Activated CD4-positive, alpha-beta memory T cell treated with anti-CD3 and anti-CD28 coated beads for 36 hours (primary cell): ENCODE measurements around the gene DLX4. TPM values are rescaled to one million over a fixed set of nuclear protein-coding genes. Genes with fewer than 3 reads are reported as not detected.

Source experiments
- CTCF ChIA-PET: fragments of 350-600 bp; sonication (Branson Sonifier 250); formaldehyde crosslinking; loops from one replicate; lab custom pipeline; 2021; ENCODE audit warnings: antibody characterized with exemption, inconsistent platforms; lab: Charles Lee
- POLR2A ChIA-PET: fragments of 350-600 bp; sonication (Branson Sonifier 250); formaldehyde crosslinking; loops from one replicate; lab custom pipeline; 2021; ENCODE audit warnings: antibody characterized with exemption; lab: Charles Lee
- DNase-seq: peaks from one replicate; pipeline ENCODE4 v3.0.0-alpha.2; 2020
- H3K27ac Mint-ChIP-seq: one replicate; pipeline ENCODE4 v1.8.0; 2021; ENCODE audit warnings: mixed read lengths
- H3K27me3 Mint-ChIP-seq: one replicate; pipeline ENCODE4 v1.8.0; 2021; ENCODE audit warnings: mixed read lengths
- H3K36me3 Mint-ChIP-seq: one replicate; pipeline ENCODE4 v1.8.0; 2021; ENCODE audit warnings: mixed read lengths
- H3K4me1 Mint-ChIP-seq: one replicate; pipeline ENCODE4 v1.8.0; 2021; ENCODE audit warnings: low read depth, mixed read lengths
- H3K4me3 Mint-ChIP-seq: one replicate; pipeline ENCODE4 v1.8.0; 2021; ENCODE audit warnings: mild to moderate bottlenecking, mixed read lengths
- H3K9me3 Mint-ChIP-seq: one replicate; pipeline ENCODE4 v1.8.0; 2021; ENCODE audit warnings: mixed read lengths
- intact Hi-C: fragments of 100-400 bp; cut with micrococcal nuclease; formaldehyde crosslinking; loops from one replicate; pipeline ENCODE4 v1.15.1; 2023
- total RNA-seq, 2 experiments: library from RNA; stranded (reverse); gene quantifications; one replicate each; pipeline ENCODE4 v1.2.3, GENCODE V29; 2021

The DLX4 gene, protein sequence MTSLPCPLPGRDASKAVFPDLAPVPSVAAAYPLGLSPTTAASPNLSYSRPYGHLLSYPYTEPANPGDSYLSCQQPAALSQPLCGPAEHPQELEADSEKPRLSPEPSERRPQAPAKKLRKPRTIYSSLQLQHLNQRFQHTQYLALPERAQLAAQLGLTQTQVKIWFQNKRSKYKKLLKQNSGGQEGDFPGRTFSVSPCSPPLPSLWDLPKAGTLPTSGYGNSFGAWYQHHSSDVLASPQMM
- total RNA-seq = under 1 TPM; 0.52 to 0.87 TPM

DNA sequence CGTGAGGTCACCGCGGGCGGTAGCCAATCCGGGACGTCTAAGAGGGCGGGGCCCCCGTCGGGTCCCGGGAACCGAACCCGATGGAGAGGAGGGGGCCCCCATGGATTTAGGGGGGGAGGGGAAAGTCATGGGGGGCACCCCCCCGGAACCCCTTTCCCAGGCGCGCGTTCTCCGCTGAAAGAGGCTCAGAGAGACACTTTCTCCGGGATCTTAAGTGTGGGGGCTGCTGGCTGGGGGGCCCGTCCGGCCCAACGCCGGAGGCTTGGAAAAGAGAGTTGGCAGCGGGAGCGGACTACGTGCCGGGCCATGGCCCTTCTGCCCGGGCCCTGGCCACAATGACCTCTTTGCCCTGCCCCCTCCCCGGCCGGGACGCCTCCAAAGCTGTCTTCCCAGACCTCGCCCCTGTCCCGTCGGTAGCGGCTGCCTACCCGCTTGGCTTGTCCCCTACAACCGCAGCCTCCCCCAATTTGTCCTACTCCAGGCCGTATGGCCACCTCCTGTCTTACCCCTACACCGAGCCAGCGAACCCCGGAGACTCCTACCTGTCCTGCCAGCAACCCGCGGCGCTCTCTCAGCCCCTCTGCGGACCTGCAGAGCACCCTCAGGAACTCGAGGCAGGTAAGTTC, at the start of gene DLX4:
Gene DLX4 (plus strand): TSS at position 57 of the 626 bp plus-strand sequence. CDS start 279 bp downstream, at position 336.
- ChIA-PET POLR2A (no interaction called here), CTCF (interaction anchor here (1.1 to 7.0 kb wide), 3 partner anchors 16 to 28 kb away, joined by 4 to 50 read pairs (median 44); no protein-coding TSS in a partner anchor)
- no peak for DNase-seq
- peaks cover 28% of the 10 kb centered on the region for H3K4me1 Mint-ChIP-seq
- H3K27ac Mint-ChIP-seq = no peak within 1 kb of the TSS
- no peaks in the 10 kb centered on the region for H3K9me3 Mint-ChIP-seq
- H3K36me3 Mint-ChIP-seq = no peaks in the 10 kb centered on the region
- H3K27me3 Mint-ChIP-seq = peaks cover 79% of the 10 kb centered on the region
- intact Hi-C loops = loop anchor here (2.0 kb wide), 1 partner anchor 26 kb away; the partner anchor contains the start of gene DLX3
- H3K4me3 Mint-ChIP-seq = peak within 1 kb of the TSS; percentile 83

DNA sequence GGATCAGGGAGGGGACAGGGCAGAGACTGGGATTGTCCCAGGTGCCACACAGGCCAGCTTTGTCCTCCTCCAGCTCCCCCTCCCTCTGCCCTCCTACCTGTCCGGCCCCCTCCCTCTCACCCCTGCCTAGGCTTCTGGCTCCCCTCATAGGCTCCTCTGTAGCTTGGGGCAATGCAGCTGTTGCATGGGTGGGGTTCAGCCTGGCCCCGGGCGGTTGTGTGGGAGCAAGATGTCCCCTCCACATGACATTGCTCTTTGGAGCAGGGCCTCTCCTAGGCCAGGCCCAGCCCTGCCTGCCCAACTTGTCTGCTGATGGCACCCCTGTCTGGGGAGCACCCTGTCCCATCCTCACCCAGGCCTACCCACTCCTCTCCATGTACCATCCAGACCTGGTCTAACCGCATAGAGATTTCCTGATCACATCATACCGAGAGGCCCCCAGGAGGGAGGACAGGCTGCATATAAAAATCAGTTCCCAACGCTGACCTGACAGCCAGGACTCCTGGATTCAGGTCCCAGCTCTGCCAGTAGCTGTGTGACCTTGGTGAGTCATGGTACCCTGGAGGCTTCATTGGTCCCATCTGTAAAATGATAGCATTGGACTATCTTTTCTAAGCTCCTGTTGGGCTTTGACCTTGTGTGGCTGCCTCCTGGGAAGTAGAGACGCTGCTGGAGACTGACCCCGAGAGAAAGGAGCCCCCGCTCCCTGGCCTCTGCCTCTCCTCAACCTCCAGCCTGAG, 48.8 kb upstream of the DLX4 start:
- Mint-ChIP-seq H3K27me3 (peaks cover 15% of the 10 kb centered on the region), H3K36me3 (no peaks in the 10 kb centered on the region), H3K9me3 (no peaks in the 10 kb centered on the region), H3K27ac (no peak overlapping the region), H3K4me3 (no peak overlapping the region), H3K4me1 (no peaks in the 10 kb centered on the region)
- CTCF ChIA-PET = interaction anchor here (4.9 kb wide), 1 partner anchor 77 kb away, joined by 19 read pairs; no protein-coding TSS in a partner anchor
- intact Hi-C loops = no loop called here
- no peak for DNase-seq
- POLR2A ChIA-PET = no interaction called here

DNA sequence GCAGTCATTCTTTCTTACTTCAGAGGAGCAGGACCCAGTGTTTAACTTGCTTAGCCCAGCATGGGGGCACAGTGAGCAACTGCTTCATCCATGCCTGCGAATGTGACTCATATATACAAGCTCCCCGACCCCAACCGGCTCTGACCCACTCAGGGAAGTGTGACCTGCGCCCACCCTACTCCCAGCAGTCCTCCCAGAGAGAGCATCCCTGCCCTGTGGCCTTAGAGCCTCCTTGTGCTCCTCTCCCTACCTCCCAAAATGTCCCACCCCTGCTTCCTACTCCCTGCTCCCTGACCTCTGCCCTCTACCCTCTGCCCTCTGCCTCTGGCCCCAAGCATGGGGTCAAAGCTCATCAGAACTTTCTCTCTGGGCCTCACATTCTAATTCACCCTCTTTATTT, 46.9 kb upstream of the DLX4 start:
- ChIA-PET POLR2A (no interaction called here), CTCF (interaction anchor here (1.0 to 4.9 kb wide), 2 partner anchors 30 to 75 kb away, joined by 3 to 19 read pairs; no protein-coding TSS in a partner anchor)
- DNase-seq = no peak
- Mint-ChIP-seq H3K9me3 (no peaks in the 10 kb centered on the region), H3K27me3 (peaks cover 5% of the 10 kb centered on the region), H3K4me3 (no peak overlapping the region), H3K27ac (no peak overlapping the region), H3K36me3 (no peaks in the 10 kb centered on the region), H3K4me1 (no peaks in the 10 kb centered on the region)
- intact Hi-C loops = no loop called here

DNA sequence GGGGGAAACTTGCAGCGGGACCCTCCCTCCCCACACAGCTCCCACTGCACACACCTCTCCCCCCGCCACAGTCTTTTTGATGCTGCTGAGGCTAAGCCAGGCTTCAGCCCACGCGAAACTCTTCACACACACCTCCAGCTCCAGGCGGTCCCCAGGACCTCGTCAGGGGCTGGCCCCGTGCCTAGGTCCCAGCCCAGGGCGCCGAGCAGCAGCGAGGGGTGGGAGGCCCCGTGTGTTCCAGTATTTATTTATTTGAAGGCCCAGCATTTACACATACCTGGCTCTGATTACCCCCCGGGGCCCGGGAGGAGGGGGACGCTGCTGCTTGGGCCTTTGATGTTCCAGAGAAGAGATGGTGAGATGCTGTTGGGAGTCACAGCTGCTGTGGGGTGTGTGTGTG, 44.9 kb upstream of the DLX4 start:
- intact Hi-C loops = no loop called here
- DNase-seq = no peak
- H3K4me1 Mint-ChIP-seq = no peaks in the 10 kb centered on the region
- ChIA-PET CTCF (interaction anchor here (0.6 to 1.5 kb wide), 2 partner anchors 29 to 74 kb away, joined by 3 to 4 read pairs; no protein-coding TSS in a partner anchor), POLR2A (no interaction called here)
- peaks cover 14% of the 10 kb centered on the region for H3K27me3 Mint-ChIP-seq
- H3K36me3 Mint-ChIP-seq = no peaks in the 10 kb centered on the region
- no peaks in the 10 kb centered on the region for H3K9me3 Mint-ChIP-seq
- H3K4me3 Mint-ChIP-seq = no peak overlapping the region
- no peak overlapping the region for H3K27ac Mint-ChIP-seq

DNA sequence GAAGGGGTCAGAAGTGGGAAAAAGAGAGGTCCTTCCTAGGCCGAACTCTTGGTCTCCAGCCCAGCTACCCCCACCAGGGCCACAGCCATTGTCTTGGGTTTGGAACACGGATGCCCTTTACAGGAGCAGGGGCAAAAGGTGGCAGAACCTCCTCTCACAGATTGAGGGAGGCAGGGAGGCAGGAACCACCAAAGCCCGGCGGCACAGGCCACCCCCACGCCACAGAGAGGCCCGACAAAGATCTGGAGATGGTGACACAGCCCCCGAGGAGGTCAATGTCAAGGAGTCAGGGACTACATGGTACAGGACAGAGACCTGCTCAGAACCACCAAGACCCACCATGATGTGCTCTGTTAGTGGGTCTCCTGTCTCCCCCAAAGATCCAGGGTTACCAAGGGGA, 44.4 kb upstream of the DLX4 start:
- intact Hi-C loops = no loop called here
- POLR2A ChIA-PET = no interaction called here
- H3K36me3 Mint-ChIP-seq = no peaks in the 10 kb centered on the region
- H3K9me3 Mint-ChIP-seq = no peaks in the 10 kb centered on the region
- no peak overlapping the region for H3K27ac Mint-ChIP-seq
- CTCF ChIA-PET = interaction anchor here (1.1 kb wide), 1 partner anchor 74 kb away, joined by 3 read pairs; no protein-coding TSS in a partner anchor
- peaks cover 17% of the 10 kb centered on the region for H3K27me3 Mint-ChIP-seq
- DNase-seq = no peak
- no peaks in the 10 kb centered on the region for H3K4me1 Mint-ChIP-seq
- H3K4me3 Mint-ChIP-seq = no peak overlapping the region

DNA sequence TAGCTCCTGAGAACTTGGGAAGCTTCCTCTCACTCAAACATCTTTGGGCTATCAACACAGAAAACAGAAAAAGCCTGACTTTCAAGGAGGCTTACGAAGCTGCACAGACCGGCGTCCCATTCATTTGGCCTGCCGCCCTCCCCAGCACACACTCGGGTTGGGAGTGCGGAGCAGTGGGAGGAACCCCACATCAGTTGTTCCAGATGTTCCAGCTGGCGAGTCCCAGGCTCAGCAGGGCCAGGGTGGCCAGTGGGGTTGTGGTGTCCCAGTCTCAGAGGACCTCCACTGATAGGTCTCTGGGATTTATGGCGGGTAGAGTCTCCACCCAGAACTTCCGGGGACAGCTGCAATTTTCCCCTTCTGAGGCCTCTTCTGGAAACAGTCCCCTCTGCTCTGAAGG, 43.1 kb upstream of the DLX4 start:
- intact Hi-C loops = no loop called here
- H3K4me1 Mint-ChIP-seq = no peaks in the 10 kb centered on the region
- ChIA-PET POLR2A (no interaction called here), CTCF (interaction anchor here (0.8 to 1.2 kb wide), 2 partner anchors 26 kb away, joined by 3 to 4 read pairs; no protein-coding TSS in a partner anchor)
- no peaks in the 10 kb centered on the region for H3K36me3 Mint-ChIP-seq
- H3K4me3 Mint-ChIP-seq = no peak overlapping the region
- peaks cover 27% of the 10 kb centered on the region for H3K27me3 Mint-ChIP-seq
- no peak overlapping the region for H3K27ac Mint-ChIP-seq
- no peak for DNase-seq
- H3K9me3 Mint-ChIP-seq = no peaks in the 10 kb centered on the region

DNA sequence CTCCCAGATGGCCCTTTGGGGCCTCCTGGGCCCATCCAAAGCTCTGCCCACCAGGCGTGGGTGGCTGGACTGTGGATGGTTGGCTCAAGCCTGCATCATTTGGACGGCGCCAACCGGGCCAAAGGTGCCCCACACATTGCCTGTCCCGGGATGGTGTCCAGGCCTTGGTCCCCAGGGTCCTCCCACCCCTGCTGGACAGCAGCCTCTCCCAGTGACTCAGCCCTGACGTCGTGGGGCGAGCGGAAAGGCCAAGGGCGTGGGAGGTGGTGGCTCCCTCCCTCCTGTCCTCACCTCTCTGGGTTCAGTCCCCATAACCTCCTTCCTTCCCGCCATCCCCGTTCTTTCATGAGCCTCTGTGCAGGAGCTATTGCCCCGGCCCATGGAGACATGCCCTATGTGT, 42.1 kb upstream of the DLX4 start:
- H3K4me1 Mint-ChIP-seq = no peaks in the 10 kb centered on the region
- no peak for DNase-seq
- no peaks in the 10 kb centered on the region for H3K36me3 Mint-ChIP-seq
- peaks cover 30% of the 10 kb centered on the region for H3K27me3 Mint-ChIP-seq
- no peaks in the 10 kb centered on the region for H3K9me3 Mint-ChIP-seq
- H3K4me3 Mint-ChIP-seq = no peak overlapping the region
- H3K27ac Mint-ChIP-seq = no peak overlapping the region
- CTCF ChIA-PET = interaction anchor here (0.5 to 2.5 kb wide), 3 partner anchors 25 to 231 kb away, joined by 3 to 10 read pairs (median 4); no protein-coding TSS in a partner anchor
- intact Hi-C loops = no loop called here
- POLR2A ChIA-PET = no interaction called here

DNA sequence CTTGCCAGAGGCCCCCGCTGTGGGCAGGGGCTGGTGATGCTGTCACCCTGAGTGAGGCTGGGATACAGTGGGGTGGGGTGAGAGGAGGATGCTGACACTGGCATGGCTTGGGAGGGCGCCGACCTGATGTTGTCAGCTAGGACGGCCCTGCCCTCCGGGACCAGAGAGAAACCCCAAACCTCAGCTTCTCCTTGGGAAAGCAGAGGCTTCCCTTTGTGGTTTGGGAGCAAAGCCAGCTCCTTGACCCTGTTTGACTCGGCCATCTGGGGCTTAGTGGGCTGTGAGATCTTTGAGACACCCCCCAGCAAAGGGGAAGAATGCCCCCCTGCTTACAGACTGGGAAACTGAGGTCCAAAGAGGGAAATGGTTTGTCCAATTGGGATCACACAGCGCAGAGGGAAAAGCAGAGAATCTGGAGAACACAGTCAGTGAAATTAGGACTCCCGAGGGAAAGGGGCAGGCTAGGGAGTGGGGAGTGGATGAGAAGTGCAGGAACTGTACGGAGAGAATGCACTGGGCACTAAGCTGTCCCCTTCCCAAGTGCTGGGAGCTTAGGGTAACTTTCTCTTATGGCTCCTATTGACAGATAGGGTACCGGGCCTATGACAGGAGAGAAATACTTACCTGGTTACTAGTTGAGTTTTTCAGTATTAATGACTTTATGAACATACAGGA, 40.7 kb upstream of the DLX4 start:
- POLR2A ChIA-PET = no interaction called here
- H3K27me3 Mint-ChIP-seq = peaks cover 32% of the 10 kb centered on the region
- no peaks in the 10 kb centered on the region for H3K4me1 Mint-ChIP-seq
- no peak overlapping the region for H3K4me3 Mint-ChIP-seq
- no peaks in the 10 kb centered on the region for H3K9me3 Mint-ChIP-seq
- no peak overlapping the region for H3K27ac Mint-ChIP-seq
- intact Hi-C loops = no loop called here
- H3K36me3 Mint-ChIP-seq = no peaks in the 10 kb centered on the region
- no peak for DNase-seq
- CTCF ChIA-PET = interaction anchor here (2.5 kb wide), 1 partner anchor 69 kb away, joined by 10 read pairs; no protein-coding TSS in a partner anchor

DNA sequence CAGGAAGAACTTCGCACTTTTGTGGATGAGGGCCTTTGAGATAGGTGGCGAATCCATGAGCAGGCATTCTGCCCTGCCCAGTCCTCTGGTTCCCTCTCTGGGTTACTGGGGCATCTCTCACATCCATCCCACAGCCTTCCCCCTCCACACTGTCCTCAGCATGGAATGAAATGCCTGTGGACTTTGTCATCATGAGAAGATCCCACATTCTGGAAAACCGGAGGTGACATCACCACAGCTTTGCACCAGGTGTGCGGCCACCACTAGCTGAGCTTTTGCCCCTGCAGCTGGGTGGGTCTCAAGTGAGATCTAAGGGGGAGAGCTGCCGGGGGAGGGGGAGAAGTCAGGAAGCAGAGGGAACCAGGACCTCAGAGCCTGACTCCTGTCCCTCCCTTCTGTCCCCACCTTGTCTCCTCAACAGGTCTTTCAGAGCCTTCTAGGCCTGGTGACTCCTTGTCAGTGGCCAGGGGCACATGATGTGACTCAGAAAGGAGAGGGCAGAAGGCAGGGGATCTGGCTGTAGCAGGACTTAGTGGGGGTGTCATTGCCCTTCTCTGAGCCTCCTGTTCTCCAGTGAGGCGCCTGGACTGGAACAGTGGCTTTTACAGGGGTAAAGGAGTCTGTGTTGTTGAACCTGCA, 40.0 kb upstream of the DLX4 start:
- POLR2A ChIA-PET = no interaction called here
- DNase-seq = no peak
- no peaks in the 10 kb centered on the region for H3K4me1 Mint-ChIP-seq
- H3K27ac Mint-ChIP-seq = no peak overlapping the region
- no peaks in the 10 kb centered on the region for H3K9me3 Mint-ChIP-seq
- CTCF ChIA-PET = interaction anchor here (2.5 kb wide), 1 partner anchor 69 kb away, joined by 10 read pairs; no protein-coding TSS in a partner anchor
- no peaks in the 10 kb centered on the region for H3K36me3 Mint-ChIP-seq
- intact Hi-C loops = no loop called here
- H3K27me3 Mint-ChIP-seq = peaks cover 32% of the 10 kb centered on the region
- no peak overlapping the region for H3K4me3 Mint-ChIP-seq

DNA sequence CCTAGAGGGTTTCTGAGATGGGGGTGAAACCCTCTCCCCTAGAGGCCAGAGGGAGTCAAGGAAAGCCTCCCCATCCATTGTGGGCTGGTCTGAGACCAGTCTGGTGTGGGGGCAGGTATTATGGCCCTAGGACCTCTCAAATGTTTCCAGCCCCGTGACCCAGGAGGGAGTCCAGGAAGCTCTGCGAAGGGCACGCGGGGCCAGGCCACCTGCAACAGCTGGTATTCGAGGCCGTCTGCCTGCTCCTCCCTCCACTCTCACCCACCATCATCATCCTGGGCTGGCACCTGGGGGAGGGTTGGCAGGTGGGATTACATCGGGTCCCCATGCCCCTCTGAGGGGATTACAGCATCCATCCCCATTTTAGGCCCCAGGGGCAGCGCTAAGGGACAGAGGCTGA, 38.1 kb upstream of the DLX4 start:
- Mint-ChIP-seq H3K4me3 (no peak overlapping the region), H3K4me1 (no peaks in the 10 kb centered on the region), H3K9me3 (no peaks in the 10 kb centered on the region), H3K27ac (no peak overlapping the region), H3K36me3 (no peaks in the 10 kb centered on the region), H3K27me3 (peaks cover 36% of the 10 kb centered on the region)
- intact Hi-C loops = no loop called here
- ChIA-PET POLR2A (no interaction called here), CTCF (interaction anchor here (0.6 kb wide), 1 partner anchor 1195 kb away, joined by 4 read pairs; no protein-coding TSS in a partner anchor)
- DNase-seq = no peak

DNA sequence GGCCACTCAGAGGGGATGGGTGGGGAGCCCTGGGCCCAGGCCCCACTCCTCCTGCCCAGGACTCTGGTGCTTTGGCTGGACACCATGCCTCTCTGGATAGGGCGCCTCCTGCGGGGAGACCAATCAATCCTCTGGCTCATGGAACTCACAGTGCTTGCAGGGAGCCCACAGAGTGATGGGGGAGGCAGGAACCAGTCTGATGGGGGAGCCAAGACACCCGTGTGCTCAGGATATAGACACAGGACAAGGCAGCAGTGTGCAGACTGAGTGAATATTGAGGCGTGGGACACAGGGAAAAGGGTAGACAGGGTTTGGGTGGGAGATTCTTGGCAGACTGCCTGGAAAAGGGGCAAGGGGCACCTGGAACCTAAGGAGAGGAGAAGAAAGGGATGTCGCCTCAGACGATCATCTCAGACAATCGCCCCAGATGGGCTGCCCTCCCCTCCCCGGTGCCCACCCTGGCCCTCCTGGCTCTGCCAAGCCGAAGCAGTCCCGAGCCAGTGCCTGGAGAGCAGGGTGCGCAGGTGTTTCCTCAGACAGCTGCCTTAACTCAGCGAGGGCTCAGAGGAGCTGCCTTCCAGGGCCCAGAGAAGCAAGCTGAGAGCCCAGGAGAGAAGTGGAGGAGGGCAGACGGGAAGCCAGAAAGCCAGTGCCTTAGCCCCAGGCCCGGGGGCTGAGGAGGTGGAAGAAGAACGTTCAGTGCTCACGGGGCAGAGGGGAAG, 37.4 kb upstream of the DLX4 start:
- CTCF ChIA-PET = interaction anchor here (0.7 to 1.0 kb wide), 2 partner anchors 21 to 67 kb away, joined by 3 read pairs; no protein-coding TSS in a partner anchor
- H3K9me3 Mint-ChIP-seq = no peaks in the 10 kb centered on the region

More for the DNA sequence above, 37.4 kb upstream of the DLX4 start:
- Mint-ChIP-seq H3K4me1 (no peaks in the 10 kb centered on the region), H3K27ac (no peak overlapping the region), H3K36me3 (no peaks in the 10 kb centered on the region), H3K4me3 (no peak overlapping the region), H3K27me3 (peaks cover 36% of the 10 kb centered on the region)
- POLR2A ChIA-PET = no interaction called here
- intact Hi-C loops = no loop called here
- no peak for DNase-seq
